Smooth muscle cell of the pulmonary artery (primary cell): ENCODE results near the gene CTCFL. TPM values are rescaled to one million over a fixed set of nuclear protein-coding genes. Genes with fewer than 3 reads are reported as not detected.

Experiments used
- total RNA-seq: library from RNA; depleted of rRNA; stranded (reverse); fragments of >200 nt; gene quantifications from 2 replicates; pipeline ENCODE4 v1.2.3, GENCODE V29; 2014

CTCFL gene, protein sequence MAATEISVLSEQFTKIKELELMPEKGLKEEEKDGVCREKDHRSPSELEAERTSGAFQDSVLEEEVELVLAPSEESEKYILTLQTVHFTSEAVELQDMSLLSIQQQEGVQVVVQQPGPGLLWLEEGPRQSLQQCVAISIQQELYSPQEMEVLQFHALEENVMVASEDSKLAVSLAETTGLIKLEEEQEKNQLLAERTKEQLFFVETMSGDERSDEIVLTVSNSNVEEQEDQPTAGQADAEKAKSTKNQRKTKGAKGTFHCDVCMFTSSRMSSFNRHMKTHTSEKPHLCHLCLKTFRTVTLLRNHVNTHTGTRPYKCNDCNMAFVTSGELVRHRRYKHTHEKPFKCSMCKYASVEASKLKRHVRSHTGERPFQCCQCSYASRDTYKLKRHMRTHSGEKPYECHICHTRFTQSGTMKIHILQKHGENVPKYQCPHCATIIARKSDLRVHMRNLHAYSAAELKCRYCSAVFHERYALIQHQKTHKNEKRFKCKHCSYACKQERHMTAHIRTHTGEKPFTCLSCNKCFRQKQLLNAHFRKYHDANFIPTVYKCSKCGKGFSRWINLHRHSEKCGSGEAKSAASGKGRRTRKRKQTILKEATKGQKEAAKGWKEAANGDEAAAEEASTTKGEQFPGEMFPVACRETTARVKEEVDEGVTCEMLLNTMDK
- total RNA-seq = not detected in 2 replicates

DNA sequence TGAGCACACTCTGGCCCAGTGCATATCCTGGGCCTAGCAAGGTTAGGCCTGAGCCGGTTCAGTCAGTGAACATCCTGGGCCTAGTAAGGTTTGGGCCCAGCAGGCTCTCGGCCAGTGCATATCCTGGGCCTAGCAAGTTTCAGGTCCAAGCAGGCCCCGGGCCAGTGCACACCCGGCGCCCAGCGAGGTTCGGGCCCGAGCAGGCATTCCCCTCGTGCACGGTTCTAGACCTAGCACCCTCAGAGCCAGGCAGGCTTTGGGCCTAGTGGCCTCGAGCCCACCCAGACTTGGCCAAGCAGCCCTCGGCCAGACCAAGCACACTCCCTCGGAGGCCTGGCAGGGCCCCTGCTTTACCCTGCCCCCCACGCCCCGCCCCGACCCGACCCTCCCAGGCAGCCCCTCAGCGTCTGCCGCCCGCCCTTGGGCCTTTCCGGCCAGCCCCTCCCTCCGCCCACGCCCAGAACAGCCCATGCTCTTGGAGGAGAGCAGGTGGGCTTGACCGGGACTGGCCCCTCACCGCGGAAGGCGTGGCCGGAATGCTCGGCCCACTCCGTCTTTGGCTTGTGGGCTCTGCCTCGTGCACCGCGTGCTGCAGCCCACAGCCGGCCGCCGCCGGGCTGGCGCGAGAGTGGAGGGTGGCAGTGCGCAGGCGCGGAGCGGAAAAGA is at the start of gene CTCFL:
TSS of gene CTCFL (minus strand) at position 630 of the 666 bp plus-strand sequence. CDS start 935 bp downstream, outside the sequence.

DNA sequence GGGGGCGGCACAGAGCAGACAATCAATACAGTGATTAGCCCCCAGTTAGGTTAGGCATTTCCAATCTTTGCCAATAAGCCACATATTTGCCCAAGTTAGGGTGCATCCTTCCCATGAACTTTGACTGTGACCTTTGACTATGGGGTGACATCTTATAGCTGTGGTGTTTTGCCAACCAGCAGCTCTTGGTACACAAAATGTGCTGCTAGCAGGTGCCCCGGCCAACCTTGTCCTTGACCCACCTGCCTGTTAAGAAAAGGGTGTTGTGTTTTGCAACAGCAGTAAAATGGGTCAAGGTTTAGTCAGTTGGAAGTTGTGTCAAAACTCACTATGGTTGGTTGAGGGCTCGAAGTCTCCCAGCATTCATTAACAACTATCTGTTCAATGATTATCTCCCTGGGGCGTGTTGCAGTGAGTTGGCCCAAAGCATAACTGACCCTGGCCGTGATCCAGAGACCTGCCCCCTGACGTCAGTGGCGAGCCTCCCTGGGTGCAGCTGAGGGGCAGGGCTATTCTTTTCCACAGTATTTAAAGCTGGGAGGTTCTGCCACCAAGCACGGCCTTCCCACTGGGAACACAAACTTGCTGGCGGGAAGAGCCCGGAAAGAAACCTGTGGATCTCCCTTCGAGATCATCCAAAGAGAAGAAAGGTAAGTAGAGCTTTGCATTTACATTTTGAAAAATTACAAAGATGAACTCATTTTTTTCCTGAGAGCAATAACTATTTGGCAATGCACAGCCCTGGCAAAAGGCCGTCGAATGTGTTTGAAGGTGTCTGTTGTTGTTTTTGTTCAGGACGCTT is 35.8 kb upstream of the CTCFL start, which contains the start of gene PCK1:
TSS of gene PCK1 (plus strand) at position 557 of the 802 bp plus-strand sequence. CDS start 302 bp downstream, outside the sequence.

Other genes starting within 250 kb of the CTCFL start
- gene SPO11, start 195.3 kb downstream of the CTCFL start, total RNA-seq = not detected in 2 replicates
- 24.7 and 29.9 TPM in 2 replicates for gene RAE1, start 173.9 kb downstream of the CTCFL start, total RNA-seq
- gene RBM38, start 133.7 kb downstream of the CTCFL start, total RNA-seq = 4.8 and 18.1 TPM in 2 replicates
- 0.52 TPM in 1 of 2 replicates, not detected in the other for gene PCK1, start 36.0 kb upstream of the CTCFL start, total RNA-seq
- not detected in 2 replicates for gene ZBP1, start 95.3 kb upstream of the CTCFL start, total RNA-seq
- gene PMEPA1, start 184.9 kb upstream of the CTCFL start, total RNA-seq = 6.1 and 19.9 TPM in 2 replicates